Mammary epithelial cell (primary cell): ENCODE data around the gene FBXO47.

Experiments used
- EZH2 ChIP-seq: IDR thresholded peaks from 2 replicates; pipeline ENCODE4 v1.6.1; 2012; ENCODE audit warnings: low read length, inconsistent platforms, borderline replicate concordance
- TF ChIP-seq, protein P1 (sequence below), 2 donors: IDR thresholded peaks in 1 of 2; conservative IDR thresholded peaks in 1 of 2; 2 replicates each; pipeline ENCODE4 v1.5.1; 2011 to 2012; ENCODE audit warnings: inconsistent platforms in 2 of 2, low read length in 2 of 2, mild to moderate bottlenecking in 2 of 2, control low read depth in 1 of 2, low read depth in 1 of 2; ENCODE audit not compliant: insufficient read depth in 1 of 2; ENCODE audit errors: extremely low read depth in 1 of 2

DNA sequence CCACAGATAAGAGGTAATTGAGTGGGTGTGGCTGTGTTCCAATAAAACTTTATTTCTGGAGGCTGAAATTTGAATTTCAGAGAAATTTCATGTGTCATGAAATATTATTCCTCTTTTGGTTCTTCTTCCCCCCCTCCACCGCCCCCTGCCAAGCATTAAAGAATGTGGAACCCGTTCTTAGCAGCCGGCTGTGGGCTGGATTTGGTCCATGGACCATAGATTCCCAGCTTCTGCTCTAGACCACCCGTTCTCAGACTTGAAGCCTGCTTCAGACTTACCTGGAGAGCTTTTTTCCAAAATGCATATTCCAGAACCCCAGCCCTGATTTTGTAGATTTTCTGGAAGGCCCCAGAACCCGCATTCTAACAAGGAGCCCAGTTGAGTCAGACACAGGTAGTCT, 56.9 kb downstream of the FBXO47 start:
- TF ChIP-seq EZH2: no peak
- TF ChIP-seq, protein P1, sequence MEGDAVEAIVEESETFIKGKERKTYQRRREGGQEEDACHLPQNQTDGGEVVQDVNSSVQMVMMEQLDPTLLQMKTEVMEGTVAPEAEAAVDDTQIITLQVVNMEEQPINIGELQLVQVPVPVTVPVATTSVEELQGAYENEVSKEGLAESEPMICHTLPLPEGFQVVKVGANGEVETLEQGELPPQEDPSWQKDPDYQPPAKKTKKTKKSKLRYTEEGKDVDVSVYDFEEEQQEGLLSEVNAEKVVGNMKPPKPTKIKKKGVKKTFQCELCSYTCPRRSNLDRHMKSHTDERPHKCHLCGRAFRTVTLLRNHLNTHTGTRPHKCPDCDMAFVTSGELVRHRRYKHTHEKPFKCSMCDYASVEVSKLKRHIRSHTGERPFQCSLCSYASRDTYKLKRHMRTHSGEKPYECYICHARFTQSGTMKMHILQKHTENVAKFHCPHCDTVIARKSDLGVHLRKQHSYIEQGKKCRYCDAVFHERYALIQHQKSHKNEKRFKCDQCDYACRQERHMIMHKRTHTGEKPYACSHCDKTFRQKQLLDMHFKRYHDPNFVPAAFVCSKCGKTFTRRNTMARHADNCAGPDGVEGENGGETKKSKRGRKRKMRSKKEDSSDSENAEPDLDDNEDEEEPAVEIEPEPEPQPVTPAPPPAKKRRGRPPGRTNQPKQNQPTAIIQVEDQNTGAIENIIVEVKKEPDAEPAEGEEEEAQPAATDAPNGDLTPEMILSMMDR (conservative IDR thresholded peaks at IDR 0.05 in 1 of 2, IDR thresholded peaks at IDR 0.05 in 1 of 2; ENCODE audit: extremely low read depth in 1 of 2, insufficient read depth in 1 of 2, low read depth in 1 of 2, low read length in 2 of 2): no peak
